Erythroblast (primary cell): ENCODE measurements around the gene ITIH1.
"Not testable (repeated sequence)": the region's sequence is repeated elsewhere in the genome, so short reads cannot be mapped to it uniquely, and the experiment has no call there.

Experiments
- DNase-seq, 2 experiments: peaks; one replicate each; lab custom pipeline; 2025; lab: John Stamatoyannopoulos, UW
- GATA1 ChIP-seq: IDR thresholded peaks from 2 replicates; pipeline ENCODE4 v1.6.1; 2011; ENCODE audit warnings: low read depth, mild to moderate bottlenecking, control low read depth, low read length, moderate library complexity
- POLR2A ChIP-seq: IDR thresholded peaks from 2 replicates; pipeline ENCODE4 v1.6.1; 2011; ENCODE audit warnings: mild to moderate bottlenecking, low read length

Gene ITIH1

GRCh38 chr3:52777127-52777958 lies at the start of gene ITIH1:
ITIH1 (plus strand) TSS chr3:52777599; CDS start chr3:52777616, 17 bp downstream.
- TF ChIP-seq GATA1 (no peak), POLR2A (no peak)
- DNase-seq, result no peak

GRCh38 chr3:52728753-52729152 lies 48.6 kb upstream of the ITIH1 start:
- not testable (repeated sequence) for DNase-seq

GRCh38 chr3:52730681-52731080 lies 46.7 kb upstream of the ITIH1 start:
- DNase-seq, result no peak
- no peak for TF ChIP-seq POLR2A
- no peak for TF ChIP-seq GATA1

GRCh38 chr3:52731590-52731989 lies 45.8 kb upstream of the ITIH1 start:
- DNase-seq, result no peak
- TF ChIP-seq POLR2A (no peak), GATA1 (no peak)

GRCh38 chr3:52733256-52733891 lies 44.0 kb upstream of the ITIH1 start:
- DNase-seq, result no peak
- TF ChIP-seq GATA1 (no peak), POLR2A (no peak)

GRCh38 chr3:52739730-52740129 lies 37.7 kb upstream of the ITIH1 start:
- DNase-seq, result no peak
- TF ChIP-seq GATA1 (no peak), POLR2A (no peak)

- TF ChIP-seq POLR2A, result no peak
- TF ChIP-seq GATA1, result no peak
- peak; percentile 38 to 72 for DNase-seq
Measured at GRCh38 chr3:52742418-52743041, 34.9 kb upstream of the ITIH1 start.

- no peak for TF ChIP-seq GATA1
- no peak for TF ChIP-seq POLR2A
Measured at GRCh38 chr3:52743152-52743551, 34.2 kb upstream of the ITIH1 start.

GRCh38 chr3:52743721-52744120 lies 33.7 kb upstream of the ITIH1 start:
- no peak for TF ChIP-seq GATA1
- no peak for TF ChIP-seq POLR2A
- no peak for DNase-seq

More at GRCh38 chr3:52743152-52743551, 34.2 kb upstream of the ITIH1 start:
- no peak for DNase-seq

GRCh38 chr3:52752045-52752660 lies 25.2 kb upstream of the ITIH1 start:
- DNase-seq, result no peak
- TF ChIP-seq POLR2A (no peak), GATA1 (no peak)

- no peak for DNase-seq
- TF ChIP-seq GATA1 (no peak), POLR2A (no peak)
Measured at GRCh38 chr3:52754373-52754772, 23.0 kb upstream of the ITIH1 start.

GRCh38 chr3:52756141-52756540 lies 21.3 kb upstream of the ITIH1 start:
- no peak for TF ChIP-seq POLR2A
- no peak for DNase-seq

- DNase-seq, result peak; percentile 67 to 77
- no peak for TF ChIP-seq POLR2A
- no peak for TF ChIP-seq GATA1
Measured at GRCh38 chr3:52763466-52763865, 13.9 kb upstream of the ITIH1 start.
